ENCODE measurements around the gene F5. TPM values are rescaled to one million over a fixed set of nuclear protein-coding genes. Genes with fewer than 3 reads are reported as not detected.
"Not testable (repeated sequence)": the region's sequence is repeated elsewhere in the genome, so short reads cannot be mapped to it uniquely, and the experiment has no call there.

The F5 gene
- total and polyA plus RNA-seq, 2 experiments from 2014 or later = 20.4 to 24.0 TPM

GRCh38 chr1:169538998-169539871 is 47.0 kb downstream of the F5 start:
- Histone ChIP-seq H4K20me1 (ENCODE audit: insufficient read depth, poor library complexity, severe bottlenecking) (no peaks in the 10 kb centered on the region), H3K36me3 (replicated peaks; ENCODE audit: insufficient read depth, low read depth) (no peaks in the 10 kb centered on the region), H3K27ac (no peak overlapping the region), H3K4me2 (no peak overlapping the region), H3K9me2 (replicated peaks; ENCODE audit: insufficient read depth) (no peaks in the 10 kb centered on the region), H3K27me3 (no peaks in the 10 kb centered on the region), H3K4me3 (no peak overlapping the region), H3K4me1 (ENCODE audit: insufficient read depth) (peaks cover 4% of the 10 kb centered on the region), H3K9me3 (ENCODE audit: low read depth) (no peaks in the 10 kb centered on the region), H3K79me2 (no peaks in the 10 kb centered on the region), H2AFZ (no peak overlapping the region)
- peak; percentile 42 for DNase-seq (ENCODE audit: low spot score)
- 71% methylated on average over 3 of the region's 3 CpGs for WGBS (ENCODE audit: low lambda C conversion rate, missing lambda C conversion rate)
- TF ChIP-seq EZH2 (IDR thresholded peaks at IDR 0.05; ENCODE audit: borderline replicate concordance) (no peak), EZH2phosphoT487 (IDR thresholded peaks at IDR 0.05; ENCODE audit: low read depth, severe bottlenecking, unreplicated experiment) (no peak), CTCF (IDR thresholded peaks at IDR 0.05; ENCODE audit: poor library complexity) (no peak)

GRCh38 chr1:169534653-169535052 is 51.6 kb downstream of the F5 start:
- no peak for DNase-seq (ENCODE audit: low spot score)
- TF ChIP-seq EZH2 (IDR thresholded peaks at IDR 0.05; ENCODE audit: borderline replicate concordance) = no peak
- Histone ChIP-seq H3K9me3 (ENCODE audit: low read depth) (no peaks in the 10 kb centered on the region), H3K27ac (no peak overlapping the region), H3K9me2 (replicated peaks; ENCODE audit: insufficient read depth) (no peaks in the 10 kb centered on the region), H3K4me1 (ENCODE audit: insufficient read depth) (peaks cover 10% of the 10 kb centered on the region), H3K36me3 (replicated peaks; ENCODE audit: insufficient read depth, low read depth) (no peaks in the 10 kb centered on the region), H3K4me3 (no peak overlapping the region), H3K4me2 (no peak overlapping the region), H2AFZ (no peak overlapping the region), H3K79me2 (no peaks in the 10 kb centered on the region), H4K20me1 (ENCODE audit: insufficient read depth, poor library complexity, severe bottlenecking) (no peaks in the 10 kb centered on the region), H3K27me3 (no peaks in the 10 kb centered on the region)
- WGBS (ENCODE audit: low lambda C conversion rate, missing lambda C conversion rate) = 98% methylated on average over 2 of the region's 2 CpGs

GRCh38 chr1:169533528-169534190 is 52.6 kb downstream of the F5 start:
- H3K4me1 ChIP-seq (ENCODE audit: insufficient read depth) = peaks cover 15% of the 10 kb centered on the region
- not testable (repeated sequence) for DNase-seq (ENCODE audit: low spot score); H4K20me1 ChIP-seq (ENCODE audit: insufficient read depth, poor library complexity, severe bottlenecking); H2AFZ ChIP-seq; H3K79me2 ChIP-seq; H3K27ac ChIP-seq; H3K27me3 ChIP-seq; H3K4me3 ChIP-seq; H3K9me2 ChIP-seq (replicated peaks; ENCODE audit: insufficient read depth); H3K4me2 ChIP-seq; H3K9me3 ChIP-seq (ENCODE audit: low read depth); H3K36me3 ChIP-seq (replicated peaks; ENCODE audit: insufficient read depth, low read depth)
- WGBS (ENCODE audit: low lambda C conversion rate, missing lambda C conversion rate) = 83% methylated on average over 9 of the region's 9 CpGs

- WGBS (ENCODE audit: low lambda C conversion rate, missing lambda C conversion rate) = 84% methylated on average over 3 of the region's 3 CpGs
Observed at GRCh38 chr1:169530448-169530847, 55.8 kb downstream of the F5 start.

More at GRCh38 chr1:169530448-169530847, 55.8 kb downstream of the F5 start:
- DNase-seq (ENCODE audit: low spot score) = no peak
- Histone ChIP-seq H2AFZ (no peak overlapping the region), H3K9me2 (replicated peaks; ENCODE audit: insufficient read depth) (no peaks in the 10 kb centered on the region), H4K20me1 (ENCODE audit: insufficient read depth, poor library complexity, severe bottlenecking) (no peaks in the 10 kb centered on the region), H3K4me2 (no peak overlapping the region), H3K36me3 (replicated peaks; ENCODE audit: insufficient read depth, low read depth) (no peaks in the 10 kb centered on the region), H3K9me3 (ENCODE audit: low read depth) (no peaks in the 10 kb centered on the region), H3K4me1 (ENCODE audit: insufficient read depth) (peaks cover 40% of the 10 kb centered on the region), H3K27me3 (no peaks in the 10 kb centered on the region), H3K79me2 (no peaks in the 10 kb centered on the region), H3K27ac (no peak overlapping the region), H3K4me3 (no peak overlapping the region)
- TF ChIP-seq CTCF (IDR thresholded peaks at IDR 0.05; ENCODE audit: poor library complexity) = no peak
- no peak for TF ChIP-seq EZH2 (IDR thresholded peaks at IDR 0.05; ENCODE audit: borderline replicate concordance)
- no peak for TF ChIP-seq EZH2phosphoT487 (IDR thresholded peaks at IDR 0.05; ENCODE audit: low read depth, severe bottlenecking, unreplicated experiment)

Measured in hepatocyte (in vitro differentiated cells).